SK-N-SH (cell line): ENCODE measurements around the gene EXOC2. TPM values are rescaled to one million over a fixed set of nuclear protein-coding genes. Genes with fewer than 3 reads are reported as not detected.

Experiments
- CTCF ChIA-PET: fragments of 300-600, 350-600 bp; formaldehyde crosslinking; extraction: SDS; loops from one replicate; lab custom pipeline; 2021; lab: Yijun Ruan, JAX
- POLR2A ChIA-PET: fragments of 350-600 bp; sonication (Branson Sonifier 250); formaldehyde crosslinking; extraction: SDS; loops from one replicate; lab custom pipeline; 2020; ENCODE audit warnings: antibody characterized with exemption, inconsistent platforms; lab: Yijun Ruan, JAX
- DNase-seq: peaks from one replicate; pipeline ENCODE4 v3.0.0; 2012
- H2AFZ ChIP-seq: fragments of 200-600 bp; sonication (generic); 2 replicates; pipeline ENCODE4 v1.8.1; 2016; ENCODE audit warnings: antibody characterized with exemption, mild to moderate bottlenecking, low read depth
- H3F3A ChIP-seq: fragments of 200-600 bp; sonication (generic); replicated peaks from 2 replicates; pipeline ENCODE3; 2016; ENCODE audit warnings: antibody characterized with exemption, mild to moderate bottlenecking; ENCODE audit not compliant: insufficient read depth
- H3K27ac ChIP-seq, 2 experiments: fragments of 200-500 bp in 1 of 2; fragments of 200-600 bp in 1 of 2; sonication (Bioruptor generic) in 1 of 2; sonication (generic), shearing (Covaris generic) in 1 of 2; 2 replicates each; pipeline versions ENCODE4 v1.5.1 to v1.6.1; 2014 to 2016; ENCODE audit warnings: low read depth in 2 of 2, inconsistent platforms in 1 of 2, low read length in 1 of 2, mild to moderate bottlenecking in 1 of 2, mixed read lengths in 1 of 2
- H3K27me3 ChIP-seq: fragments of 200-600 bp; sonication (generic), shearing (Covaris generic); 2 replicates; pipeline ENCODE4 v1.6.1; 2016; ENCODE audit warnings: mixed run types; ENCODE audit not compliant: insufficient read depth
- H3K36me3 ChIP-seq, 2 experiments: fragments of 200-500 bp in 1 of 2; fragments of 200-600 bp in 1 of 2; sonication (Bioruptor generic) in 1 of 2; sonication (generic) in 1 of 2; replicated peaks in 1 of 2; 2 replicates each; pipeline versions ENCODE3 to v1.5.1; 2014 to 2016; ENCODE audit warnings: low read length in 1 of 2, mild to moderate bottlenecking in 1 of 2; ENCODE audit not compliant: insufficient read depth in 2 of 2, control insufficient read depth in 1 of 2
- H3K4me1 ChIP-seq, 2 experiments: fragments of 200-500 bp in 1 of 2; fragments of 200-600 bp in 1 of 2; sonication (Bioruptor generic) in 1 of 2; sonication (generic), shearing (Covaris generic) in 1 of 2; 2 replicates each; pipeline versions ENCODE4 v1.5.1 to v1.6.1; 2014 to 2016; ENCODE audit warnings: low read depth in 1 of 2, low read length in 1 of 2, mixed run types in 1 of 2; ENCODE audit not compliant: insufficient read depth in 2 of 2, control insufficient read depth in 1 of 2
- H3K4me2 ChIP-seq: fragments of 200-600 bp; sonication (generic), shearing (Covaris generic); 2 replicates; pipeline ENCODE4 v1.6.1; 2017; ENCODE audit warnings: mixed run types
- H3K4me3 ChIP-seq, 2 experiments: fragments of 200-500 bp in 1 of 2; fragments of 200-600 bp in 1 of 2; sonication (Bioruptor generic) in 1 of 2; sonication (generic), shearing (Covaris generic) in 1 of 2; 2 replicates each; pipeline versions ENCODE4 v1.5.1 to v1.8.1; 2014 to 2016; ENCODE audit warnings: low read depth in 2 of 2, inconsistent platforms in 1 of 2, low read length in 1 of 2, mild to moderate bottlenecking in 1 of 2, mixed read lengths in 1 of 2, moderate library complexity in 1 of 2
- H3K79me2 ChIP-seq: fragments of 200-600 bp; sonication (generic); 2 replicates; pipeline ENCODE4 v1.8.1; 2017; ENCODE audit warnings: mild to moderate bottlenecking; ENCODE audit not compliant: insufficient read depth
- H3K9ac ChIP-seq: fragments of 200-600 bp; sonication (generic); 2 replicates; pipeline ENCODE4 v1.6.1; 2017; ENCODE audit warnings: mixed run types
- H3K9me2 ChIP-seq: fragments of 200-600 bp; sonication (generic); 2 replicates; pipeline ENCODE4 v1.6.1; 2017; ENCODE audit warnings: mixed run types
- H3K9me3 ChIP-seq: fragments of 200-600 bp; sonication (generic); 2 replicates; pipeline ENCODE4 v1.6.1; 2017; ENCODE audit warnings: mixed run types, mild to moderate bottlenecking, moderate library complexity
- H4K20me1 ChIP-seq: fragments of 200-600 bp; sonication (generic); 2 replicates; pipeline ENCODE4 v1.6.1; 2017; ENCODE audit warnings: mild to moderate bottlenecking, mixed run types; ENCODE audit not compliant: insufficient read depth
- CHD2 ChIP-seq: fragments of 150-350 bp; IDR thresholded peaks from 2 replicates; pipeline ENCODE4 v1.6.1; 2018; ENCODE audit warnings: low read length; ENCODE audit not compliant: partially characterized antibody
- EZH2phosphoT487 ChIP-seq: fragments of 200-600 bp; sonication (generic); IDR thresholded peaks from 2 replicates; pipeline ENCODE4 v1.6.1; 2017; ENCODE audit warnings: low read depth, mixed run types, mild to moderate bottlenecking, antibody characterized with exemption, moderate library complexity, borderline replicate concordance
- FOXJ3 ChIP-seq: sonication (generic); formaldehyde crosslinking; IDR thresholded peaks from 2 replicates; pipeline ENCODE4 v1.5.1; 2020; ENCODE audit warnings: mild to moderate bottlenecking, missing genetic modification reagents
- IRF3 ChIP-seq: fragments of 150-350 bp; IDR thresholded peaks from 2 replicates; pipeline ENCODE4 v1.6.1; 2016; ENCODE audit warnings: mild to moderate bottlenecking, low read depth, low read length
- SMC3 ChIP-seq: IDR thresholded peaks from 2 replicates; pipeline ENCODE4 v1.6.1; 2012; ENCODE audit warnings: low read depth, low read length, improper control_type of control experiment
- TCF12 ChIP-seq: IDR thresholded peaks from 2 replicates; pipeline ENCODE4 v1.4.0; 2012
- TEAD4 ChIP-seq: IDR thresholded peaks from 2 replicates; pipeline ENCODE4 v1.4.0; 2012; ENCODE audit warnings: mild to moderate bottlenecking, borderline replicate concordance; ENCODE audit not compliant: insufficient read depth
- WGBS: methylation state at CpG from one replicate; pipeline ENCODE4 v1.1.6; 2017; ENCODE audit warnings: low lambda C conversion rate; 5-methylcytosine and 5-hydroxymethylcytosine counted together
- polyA plus RNA-seq, 3 experiments: library from polyadenylated mRNA; depleted of rRNA; stranded (reverse); fragments of >200 nt; gene quantifications; 2 replicates each; pipeline ENCODE4 v1.2.3, GENCODE V29; 2012
- TF ChIP-seq, protein P1 (sequence below): IDR thresholded peaks from 2 replicates; pipeline ENCODE4 v1.6.1; 2012; ENCODE audit warnings: mild to moderate bottlenecking, low read depth, low read length, moderate library complexity
- TF ChIP-seq, protein P2 (sequence below): fragments of 200-600 bp; sonication (generic); IDR thresholded peaks from 2 replicates; pipeline ENCODE4 v1.6.1; 2017; ENCODE audit warnings: antibody characterized with exemption, mild to moderate bottlenecking, moderate library complexity
- TF ChIP-seq, protein P3 (sequence below): fragments of 150-350 bp; IDR thresholded peaks from 2 replicates; pipeline ENCODE4 v1.6.1; 2017; ENCODE audit warnings: antibody characterized with exemption, low read length, low read depth, borderline replicate concordance

The EXOC2 gene
- polyA plus RNA-seq, 1 of the 3 experiments (the other 2 are of a cell fraction): 10.6 TPM

- ChIA-PET POLR2A (no interaction called here), CTCF (interaction anchor here (1.5 to 2.0 kb wide), 4 partner anchors 34 to 794 kb away, joined by 3 to 6 read pairs (median 4); no protein-coding TSS in a partner anchor)
- Histone ChIP-seq H3K9me2 (no peaks in the 10 kb centered on the region), H3K4me1 (peaks cover 0 to 3% of the 10 kb centered on the region in 2 experiments; a peak in 2 of 4 replicates), H3K9ac (no peak overlapping the region), H3K79me2 (no peaks in the 10 kb centered on the region), H3F3A (no peaks in the 10 kb centered on the region), H3K36me3 (peaks cover 10 to 12% of the 10 kb centered on the region in 2 experiments), H3K4me3 (no peak overlapping the region), H4K20me1 (no peaks in the 10 kb centered on the region), H2AFZ (no peak overlapping the region)
- no peak for DNase-seq
- TF ChIP-seq IRF3 (no peak), FOXJ3 (CRISPR knock-in tag) (no peak), SMC3 (no peak), CHD2 (no peak), EZH2phosphoT487 (no peak), TEAD4 (no peak)
- TF ChIP-seq, protein P1, sequence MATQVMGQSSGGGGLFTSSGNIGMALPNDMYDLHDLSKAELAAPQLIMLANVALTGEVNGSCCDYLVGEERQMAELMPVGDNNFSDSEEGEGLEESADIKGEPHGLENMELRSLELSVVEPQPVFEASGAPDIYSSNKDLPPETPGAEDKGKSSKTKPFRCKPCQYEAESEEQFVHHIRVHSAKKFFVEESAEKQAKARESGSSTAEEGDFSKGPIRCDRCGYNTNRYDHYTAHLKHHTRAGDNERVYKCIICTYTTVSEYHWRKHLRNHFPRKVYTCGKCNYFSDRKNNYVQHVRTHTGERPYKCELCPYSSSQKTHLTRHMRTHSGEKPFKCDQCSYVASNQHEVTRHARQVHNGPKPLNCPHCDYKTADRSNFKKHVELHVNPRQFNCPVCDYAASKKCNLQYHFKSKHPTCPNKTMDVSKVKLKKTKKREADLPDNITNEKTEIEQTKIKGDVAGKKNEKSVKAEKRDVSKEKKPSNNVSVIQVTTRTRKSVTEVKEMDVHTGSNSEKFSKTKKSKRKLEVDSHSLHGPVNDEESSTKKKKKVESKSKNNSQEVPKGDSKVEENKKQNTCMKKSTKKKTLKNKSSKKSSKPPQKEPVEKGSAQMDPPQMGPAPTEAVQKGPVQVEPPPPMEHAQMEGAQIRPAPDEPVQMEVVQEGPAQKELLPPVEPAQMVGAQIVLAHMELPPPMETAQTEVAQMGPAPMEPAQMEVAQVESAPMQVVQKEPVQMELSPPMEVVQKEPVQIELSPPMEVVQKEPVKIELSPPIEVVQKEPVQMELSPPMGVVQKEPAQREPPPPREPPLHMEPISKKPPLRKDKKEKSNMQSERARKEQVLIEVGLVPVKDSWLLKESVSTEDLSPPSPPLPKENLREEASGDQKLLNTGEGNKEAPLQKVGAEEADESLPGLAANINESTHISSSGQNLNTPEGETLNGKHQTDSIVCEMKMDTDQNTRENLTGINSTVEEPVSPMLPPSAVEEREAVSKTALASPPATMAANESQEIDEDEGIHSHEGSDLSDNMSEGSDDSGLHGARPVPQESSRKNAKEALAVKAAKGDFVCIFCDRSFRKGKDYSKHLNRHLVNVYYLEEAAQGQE: no peak
- TF ChIP-seq, protein P2, sequence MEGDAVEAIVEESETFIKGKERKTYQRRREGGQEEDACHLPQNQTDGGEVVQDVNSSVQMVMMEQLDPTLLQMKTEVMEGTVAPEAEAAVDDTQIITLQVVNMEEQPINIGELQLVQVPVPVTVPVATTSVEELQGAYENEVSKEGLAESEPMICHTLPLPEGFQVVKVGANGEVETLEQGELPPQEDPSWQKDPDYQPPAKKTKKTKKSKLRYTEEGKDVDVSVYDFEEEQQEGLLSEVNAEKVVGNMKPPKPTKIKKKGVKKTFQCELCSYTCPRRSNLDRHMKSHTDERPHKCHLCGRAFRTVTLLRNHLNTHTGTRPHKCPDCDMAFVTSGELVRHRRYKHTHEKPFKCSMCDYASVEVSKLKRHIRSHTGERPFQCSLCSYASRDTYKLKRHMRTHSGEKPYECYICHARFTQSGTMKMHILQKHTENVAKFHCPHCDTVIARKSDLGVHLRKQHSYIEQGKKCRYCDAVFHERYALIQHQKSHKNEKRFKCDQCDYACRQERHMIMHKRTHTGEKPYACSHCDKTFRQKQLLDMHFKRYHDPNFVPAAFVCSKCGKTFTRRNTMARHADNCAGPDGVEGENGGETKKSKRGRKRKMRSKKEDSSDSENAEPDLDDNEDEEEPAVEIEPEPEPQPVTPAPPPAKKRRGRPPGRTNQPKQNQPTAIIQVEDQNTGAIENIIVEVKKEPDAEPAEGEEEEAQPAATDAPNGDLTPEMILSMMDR: no peak
- TF ChIP-seq, all 33 proteins: peak for 0
- Histone ChIP-seq H3K4me2 (no peak overlapping the region), H3K27me3 (no peaks in the 10 kb centered on the region), H3K27ac (no peak overlapping the region), H3K9me3 (no peaks in the 10 kb centered on the region)
- WGBS: 90% methylated on average over 6 of the region's 7 CpGs
These were observed 106.4 kb downstream of the EXOC2 start for GRCh38 chr6:586553-586952.

DNA sequence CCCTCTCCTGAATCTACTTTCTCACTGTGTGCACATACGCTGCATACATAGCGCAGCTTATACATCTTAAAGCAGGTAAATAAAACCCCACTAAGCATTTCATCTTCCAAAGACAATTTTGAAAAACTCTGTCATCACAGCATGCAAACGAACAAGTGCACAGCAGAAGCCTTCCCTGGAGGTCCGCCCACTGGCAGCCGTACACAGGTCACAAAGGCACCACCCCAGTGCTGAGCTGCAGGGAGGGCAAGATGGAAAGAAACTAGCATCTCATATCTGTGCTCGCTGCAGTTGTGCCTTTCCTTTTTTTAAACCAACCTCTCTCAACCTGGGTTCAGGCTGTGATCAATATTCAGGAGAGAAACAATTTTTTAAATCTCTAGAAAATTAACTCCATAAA is 109.3 kb downstream of the EXOC2 start:
- ChIA-PET POLR2A (no interaction called here), CTCF (interaction anchor here (0.6 to 3.1 kb wide), 6 partner anchors 9 to 215 kb away, joined by 3 to 25 read pairs (median 4); no protein-coding TSS in a partner anchor)
- Histone ChIP-seq H3K27me3 (no peaks in the 10 kb centered on the region), H3K4me2 (no peak overlapping the region), H3K27ac (0 out of 4 replicates have a peak overlapping the region, but pooled peaks of 1 of the 2 experiments have one; percentile 28), H3K9me2 (no peaks in the 10 kb centered on the region), H3K9ac (no peak overlapping the region), H3K4me3 (no peak overlapping the region), H4K20me1 (no peaks in the 10 kb centered on the region), H3K36me3 (peaks cover 2 to 5% of the 10 kb centered on the region in 2 experiments), H3K4me1 (peaks cover 0 to 3% of the 10 kb centered on the region in 2 experiments; a peak in 2 of 4 replicates), H3K79me2 (no peaks in the 10 kb centered on the region), H3K9me3 (no peaks in the 10 kb centered on the region), H2AFZ (no peak overlapping the region), H3F3A (no peaks in the 10 kb centered on the region)
- no peak for DNase-seq
- WGBS: 88% methylated on average over 6 of the region's 6 CpGs
- TF ChIP-seq, protein P3, sequence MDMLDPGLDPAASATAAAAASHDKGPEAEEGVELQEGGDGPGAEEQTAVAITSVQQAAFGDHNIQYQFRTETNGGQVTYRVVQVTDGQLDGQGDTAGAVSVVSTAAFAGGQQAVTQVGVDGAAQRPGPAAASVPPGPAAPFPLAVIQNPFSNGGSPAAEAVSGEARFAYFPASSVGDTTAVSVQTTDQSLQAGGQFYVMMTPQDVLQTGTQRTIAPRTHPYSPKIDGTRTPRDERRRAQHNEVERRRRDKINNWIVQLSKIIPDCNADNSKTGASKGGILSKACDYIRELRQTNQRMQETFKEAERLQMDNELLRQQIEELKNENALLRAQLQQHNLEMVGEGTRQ: no peak
- TF ChIP-seq TCF12: no peak
